Osteoblast (primary cell): ENCODE results near the gene GRM4. TPM values are rescaled to one million over a fixed set of nuclear protein-coding genes. Genes with fewer than 3 reads are reported as not detected.

ENCODE experiments used
- DNase-seq: peaks from one replicate; pipeline ENCODE4 v3.0.0; 2011; ENCODE audit warnings: low spot score, mixed read lengths; ENCODE audit not compliant: insufficient read length; ENCODE audit errors: missing footprints
- H2AFZ ChIP-seq: 2 replicates; pipeline ENCODE4 v1.6.0; 2011; ENCODE audit warnings: mild to moderate bottlenecking, low read length
- H3K27ac ChIP-seq: 2 replicates; pipeline ENCODE4 v1.5.1; 2011; ENCODE audit warnings: mild to moderate bottlenecking, low read depth, low read length, moderate library complexity
- H3K27me3 ChIP-seq: 2 replicates; pipeline ENCODE4 v1.6.0; 2012; ENCODE audit warnings: mild to moderate bottlenecking, control low read depth, inconsistent platforms, low read length, moderate library complexity; ENCODE audit not compliant: insufficient read depth
- H3K36me3 ChIP-seq: 2 replicates; pipeline ENCODE4 v1.5.1; 2011; ENCODE audit warnings: mild to moderate bottlenecking, low read length, control low read depth, moderate library complexity; ENCODE audit not compliant: insufficient read depth
- H3K4me1 ChIP-seq: 2 replicates; pipeline ENCODE4 v1.5.1; 2011; ENCODE audit warnings: mild to moderate bottlenecking, low read length, control low read depth, moderate library complexity; ENCODE audit not compliant: insufficient read depth
- H3K4me2 ChIP-seq: 2 replicates; pipeline ENCODE4 v1.6.0; 2011; ENCODE audit warnings: mild to moderate bottlenecking, low read length; ENCODE audit not compliant: insufficient read depth
- H3K4me3 ChIP-seq: fragments of 200-600 bp; sonication (generic); 3 replicates; pipeline ENCODE4 v1.5.1; 2012; ENCODE audit warnings: mild to moderate bottlenecking, low read length, inconsistent platforms; ENCODE audit not compliant: insufficient read depth
- H3K79me2 ChIP-seq: 2 replicates; pipeline ENCODE4 v1.6.0; 2012; ENCODE audit warnings: mild to moderate bottlenecking, low read length, control low read depth, inconsistent platforms; ENCODE audit not compliant: insufficient read depth
- H3K9me3 ChIP-seq: 2 replicates; pipeline ENCODE4 v1.5.1; 2011; ENCODE audit warnings: low read depth, low read length, control low read depth
- H4K20me1 ChIP-seq: 2 replicates; pipeline ENCODE4 v1.6.0; 2012; ENCODE audit warnings: mild to moderate bottlenecking, low read length, control low read depth; ENCODE audit not compliant: insufficient read depth
- CTCF ChIP-seq: IDR thresholded peaks from 2 replicates; pipeline ENCODE4 v1.5.1; 2011; ENCODE audit warnings: mild to moderate bottlenecking, low read depth, low read length, moderate library complexity; ENCODE audit errors: extremely low read depth
- total RNA-seq: library from RNA; depleted of rRNA; stranded (reverse); fragments of >200 nt; gene quantifications from 2 replicates; pipeline ENCODE4 v1.2.3, GENCODE V29; 2012

Gene GRM4
- total RNA-seq, 1 donor, result 0.36 TPM

- no peak for TF ChIP-seq CTCF
- no peak overlapping the region for H2AFZ ChIP-seq
- H4K20me1 ChIP-seq, result no peaks in the 10 kb centered on the region
- H3K27ac ChIP-seq, result no peak overlapping the region
- H3K4me1 ChIP-seq, result no peaks in the 10 kb centered on the region
- H3K27me3 ChIP-seq, result peaks cover 46% of the 10 kb centered on the region
- H3K9me3 ChIP-seq, result no peaks in the 10 kb centered on the region
- no peaks in the 10 kb centered on the region for H3K79me2 ChIP-seq
- H3K4me3 ChIP-seq, result no peak overlapping the region
- no peak overlapping the region for H3K4me2 ChIP-seq
- H3K36me3 ChIP-seq, result no peaks in the 10 kb centered on the region
- DNase-seq, result peak; percentile 60
Measured at GRCh38 chr6:34151321-34152041, 5.6 kb upstream of the GRM4 start.

- no peak for TF ChIP-seq CTCF
Measured at GRCh38 chr6:34150766-34151165, 4.9 kb upstream of the GRM4 start.

GRCh38 chr6:34149831-34150400 is 4.0 kb upstream of the GRM4 start:
- TF ChIP-seq CTCF, result no peak

More at GRCh38 chr6:34150766-34151165, 4.9 kb upstream of the GRM4 start:
- H3K36me3 ChIP-seq, result no peaks in the 10 kb centered on the region
- no peak overlapping the region for H2AFZ ChIP-seq
- no peaks in the 10 kb centered on the region for H3K9me3 ChIP-seq
- no peak overlapping the region for H3K27ac ChIP-seq
- peak; percentile 71 for DNase-seq
- no peaks in the 10 kb centered on the region for H4K20me1 ChIP-seq
- peaks cover 51% of the 10 kb centered on the region for H3K27me3 ChIP-seq
- no peaks in the 10 kb centered on the region for H3K4me1 ChIP-seq
- H3K4me2 ChIP-seq, result no peak overlapping the region
- no peak overlapping the region for H3K4me3 ChIP-seq
- no peaks in the 10 kb centered on the region for H3K79me2 ChIP-seq

GRCh38 chr6:34149452-34149810 is 3.5 kb upstream of the GRM4 start:
- Histone ChIP-seq H3K4me3 (no peak overlapping the region), H3K27me3 (peaks cover 59% of the 10 kb centered on the region), H3K27ac (no peak overlapping the region), H2AFZ (no peak overlapping the region), H3K4me2 (no peak overlapping the region), H3K4me1 (no peaks in the 10 kb centered on the region), H3K9me3 (no peaks in the 10 kb centered on the region), H3K79me2 (no peaks in the 10 kb centered on the region), H4K20me1 (no peaks in the 10 kb centered on the region), H3K36me3 (no peaks in the 10 kb centered on the region)
- DNase-seq, result peak; percentile 73
- TF ChIP-seq CTCF, result no peak

More at GRCh38 chr6:34149831-34150400, 4.0 kb upstream of the GRM4 start:
- no peaks in the 10 kb centered on the region for H3K36me3 ChIP-seq
- DNase-seq, result peak; percentile 56
- H3K9me3 ChIP-seq, result no peaks in the 10 kb centered on the region
- H2AFZ ChIP-seq, result no peak overlapping the region
- no peaks in the 10 kb centered on the region for H3K4me1 ChIP-seq
- H3K27me3 ChIP-seq, result peaks cover 55% of the 10 kb centered on the region
- no peak overlapping the region for H3K27ac ChIP-seq
- no peaks in the 10 kb centered on the region for H4K20me1 ChIP-seq
- H3K4me2 ChIP-seq, result no peak overlapping the region
- no peak overlapping the region for H3K4me3 ChIP-seq
- H3K79me2 ChIP-seq, result no peaks in the 10 kb centered on the region
